ENCODE results near the gene GLG1.
"Not testable (repeated sequence)": the region's sequence is repeated elsewhere in the genome, so short reads cannot be mapped to it uniquely, and the experiment has no call there.

The GLG1 gene

GRCh38 chr16:74606521-74607309, at the start of gene GLG1:
Gene GLG1, minus strand, starts transcription at chr16:74607114. Its CDS starts 20 bp downstream, at chr16:74607094.
- peak; percentile 89 for DNase-seq

GRCh38 chr16:74654536-74655050, 47.7 kb upstream of the GLG1 start:
- no peak for DNase-seq

GRCh38 chr16:74652883-74653282, 46.0 kb upstream of the GLG1 start:
- not testable (repeated sequence) for DNase-seq

GRCh38 chr16:74652249-74652648, 45.3 kb upstream of the GLG1 start:
- peak; percentile 24 for DNase-seq

- DNase-seq: no peak
Observed at GRCh38 chr16:74651841-74652240, 44.9 kb upstream of the GLG1 start.

- peak; percentile 35 for DNase-seq
Observed at GRCh38 chr16:74650966-74651567, 44.2 kb upstream of the GLG1 start.

GRCh38 chr16:74649839-74650504, 43.1 kb upstream of the GLG1 start:
- no peak for DNase-seq

GRCh38 chr16:74641969-74642368, 35.1 kb upstream of the GLG1 start:
- DNase-seq: no peak

- DNase-seq: no peak
Observed at GRCh38 chr16:74637742-74638453, 31.0 kb upstream of the GLG1 start.

GRCh38 chr16:74635303-74635702, 28.4 kb upstream of the GLG1 start:
- no peak for DNase-seq

GRCh38 chr16:74633686-74634085, 26.8 kb upstream of the GLG1 start:
- DNase-seq: no peak

- DNase-seq: no peak
Observed at GRCh38 chr16:74627506-74628220, 20.7 kb upstream of the GLG1 start.

GRCh38 chr16:74626741-74627416, 20.0 kb upstream of the GLG1 start:
- no peak for DNase-seq

- DNase-seq: no peak
Observed at GRCh38 chr16:74625500-74626350, 18.8 kb upstream of the GLG1 start.

- DNase-seq: no peak
Observed at GRCh38 chr16:74623839-74624235, 16.9 kb upstream of the GLG1 start.

GRCh38 chr16:74623214-74623838, 16.4 kb upstream of the GLG1 start:
- peak; percentile 61 for DNase-seq

GRCh38 chr16:74622005-74622404, 15.1 kb upstream of the GLG1 start:
- no peak for DNase-seq

GRCh38 chr16:74617206-74617788, 10.4 kb upstream of the GLG1 start:
- DNase-seq: no peak

GRCh38 chr16:74611721-74612120, 4.8 kb upstream of the GLG1 start:
- no peak for DNase-seq

- DNase-seq: peak; percentile 63
Observed at GRCh38 chr16:74608944-74609343, 2.0 kb upstream of the GLG1 start.

Measured in hematopoietic multipotent progenitor cell treated with erythropoietin and hydrocortisone succinate and interleukin-3 and kit ligand, for 8 days (in vitro differentiated cells).